GM12878 (cell line): ENCODE data around the gene FILIP1L. TPM values are rescaled to one million over a fixed set of nuclear protein-coding genes. Genes with fewer than 3 reads are reported as not detected.

Experiments used
- ATAC-seq: fragments of 200-7000 bp; cut with Tn5 transposase; 3 replicates; pipeline ENCODE4 v1.9.1; 2020; ENCODE audit warnings: mild to moderate bottlenecking, moderate library complexity
- BruUV-seq: library from RNA; stranded (reverse); fragments of 400-500 nt; replicated peaks from 2 replicates; lab custom pipeline; 2021; lab: Mats Ljungman, UMichigan
- CTCF ChIA-PET: fragments of 300-600 bp; sonication (Branson Sonifier 250); formaldehyde crosslinking; extraction: SDS; loops from one replicate; lab custom pipeline; 2021; ENCODE audit warnings: inconsistent platforms; lab: Yijun Ruan, JAX
- POLR2A ChIA-PET: fragments of 350-600 bp; formaldehyde crosslinking; extraction: SDS; loops from one replicate; lab custom pipeline; 2021; ENCODE audit warnings: inconsistent platforms; lab: Charles Lee
- RAD21 ChIA-PET: fragments of 300-600 bp; sonication (Branson Sonifier 250); formaldehyde crosslinking; loops from one replicate; lab custom pipeline; 2023; ENCODE audit warnings: antibody characterized with exemption; ENCODE audit not compliant: unreplicated experiment; lab: Charles Lee
- SMC1A ChIA-PET: fragments of 300-600 bp; sonication (Branson Sonifier 250); formaldehyde crosslinking; loops from one replicate; lab custom pipeline; 2023; ENCODE audit not compliant: unreplicated experiment, uncharacterized antibody; lab: Charles Lee
- DNase-seq: peaks from one replicate; pipeline ENCODE4 v3.0.0-alpha.2; 2011; ENCODE audit warnings: low read depth, low spot score
- FAIRE-seq: peaks from 3 replicates; lab custom pipeline; 2011; peaks lifted over from hg19 to GRCh38; lab: Jason Lieb, UNC
- H2AFZ ChIP-seq: 2 replicates; pipeline ENCODE4 v1.6.0; 2011; ENCODE audit warnings: low read depth, low read length, control low read depth; ENCODE audit not compliant: control insufficient read depth
- H3K27ac ChIP-seq: 2 replicates; pipeline ENCODE4 v1.5.1; 2011; ENCODE audit warnings: control low read depth; ENCODE audit not compliant: control insufficient read depth, insufficient read depth
- H3K27me3 ChIP-seq, 2 experiments: replicated peaks in 1 of 2; 2 replicates each; pipeline versions ENCODE4 v1.6.0 to v1.6.1; 2011; ENCODE audit warnings: low read length in 1 of 2; ENCODE audit not compliant: control insufficient read depth in 2 of 2, insufficient read depth in 2 of 2
- H3K36me3 ChIP-seq, 2 experiments: 2 replicates each; pipeline ENCODE4 v1.5.1; 2011; ENCODE audit warnings: low read length in 1 of 2; ENCODE audit not compliant: control insufficient read depth in 2 of 2, insufficient read depth in 2 of 2
- H3K4me1 ChIP-seq: 2 replicates; pipeline ENCODE4 v1.6.1; 2011; ENCODE audit warnings: mild to moderate bottlenecking, low read length, moderate library complexity, mixed read lengths; ENCODE audit not compliant: control insufficient read depth, insufficient read depth
- H3K4me2 ChIP-seq: 2 replicates; pipeline ENCODE4 v1.6.0; 2011; ENCODE audit warnings: control low read depth; ENCODE audit not compliant: control insufficient read depth, insufficient read depth
- H3K4me3 ChIP-seq: fragments of 200-600 bp; sonication (generic); 2 replicates; pipeline ENCODE4 v1.5.1; 2016
- H3K79me2 ChIP-seq: 2 replicates; pipeline ENCODE4 v1.6.0; 2011; ENCODE audit warnings: low read length; ENCODE audit not compliant: control insufficient read depth, insufficient read depth
- H3K9ac ChIP-seq: 2 replicates; pipeline ENCODE4 v1.8.0; 2011; ENCODE audit warnings: low read length, control low read depth, mixed read lengths; ENCODE audit not compliant: control insufficient read depth, insufficient read depth
- H3K9me3 ChIP-seq: replicated peaks from 3 replicates; pipeline ENCODE4 v1.5.1; 2011; ENCODE audit warnings: mild to moderate bottlenecking, low read length; ENCODE audit not compliant: control insufficient read depth, insufficient read depth
- H4K20me1 ChIP-seq: 2 replicates; pipeline ENCODE4 v1.6.0; 2011; ENCODE audit not compliant: control insufficient read depth, insufficient read depth
- BCL3 ChIP-seq: IDR thresholded peaks from 2 replicates; pipeline ENCODE4 v1.6.1; 2011; ENCODE audit warnings: borderline replicate concordance, low read depth, mild to moderate bottlenecking, moderate library complexity, low read length; ENCODE audit not compliant: insufficient read depth, poor library complexity, severe bottlenecking
- CHD1 ChIP-seq: IDR thresholded peaks from 2 replicates; pipeline ENCODE4 v1.6.1; 2012; ENCODE audit warnings: low read depth, low read length, improper control_type of control experiment
- CREM ChIP-seq: IDR thresholded peaks from 2 replicates; pipeline ENCODE4 v1.6.1; 2014; ENCODE audit warnings: antibody characterized with exemption, low read depth
- EED ChIP-seq: sonication (generic); IDR thresholded peaks from 2 replicates; pipeline ENCODE4 v1.6.1; 2016; ENCODE audit warnings: antibody characterized with exemption, low read depth
- EGR1 ChIP-seq, 2 experiments: IDR thresholded peaks; 1 replicate in 1 of 2; 2 replicates in 1 of 2; pipeline ENCODE4 v1.6.1; 2011 to 2012; ENCODE audit warnings: low read depth in 2 of 2, low read length in 2 of 2, borderline replicate concordance in 1 of 2, mild to moderate bottlenecking in 1 of 2, moderate library complexity in 1 of 2
- HDGF ChIP-seq: fragments of 450-650 bp; IDR thresholded peaks from 2 replicates; pipeline ENCODE4 v1.6.1; 2016; ENCODE audit warnings: antibody characterized with exemption
- IRF5 ChIP-seq: fragments of 450-650 bp; IDR thresholded peaks from 2 replicates; pipeline ENCODE4 v1.6.1; 2017; ENCODE audit warnings: borderline replicate concordance
- JUNB ChIP-seq: IDR thresholded peaks from 2 replicates; pipeline ENCODE4 v1.6.1; 2016; ENCODE audit warnings: antibody characterized with exemption, mild to moderate bottlenecking
- MYB ChIP-seq: fragments of 150-350 bp; IDR thresholded peaks from 2 replicates; pipeline ENCODE4 v1.6.1; 2014; ENCODE audit warnings: mild to moderate bottlenecking, low read depth, low read length, borderline replicate concordance
- RB1 ChIP-seq: fragments of 450-650 bp; formaldehyde crosslinking; IDR thresholded peaks from 2 replicates; pipeline ENCODE4 v1.6.1; 2017; ENCODE audit warnings: mild to moderate bottlenecking, borderline replicate concordance
- RFX5 ChIP-seq: IDR thresholded peaks from 2 replicates; pipeline ENCODE4 v1.6.1; 2011; ENCODE audit warnings: low read depth, low read length, improper control_type of control experiment
- STAT1 ChIP-seq: fragments of 450-650 bp; conservative IDR thresholded peaks from 2 replicates; pipeline ENCODE4 v1.6.1; 2014; ENCODE audit warnings: antibody characterized with exemption, mild to moderate bottlenecking
- TCF12 ChIP-seq: IDR thresholded peaks from 2 replicates; pipeline ENCODE4 v1.6.1; 2011; ENCODE audit warnings: low read depth, mild to moderate bottlenecking, low read length
- TCF3 ChIP-seq: IDR thresholded peaks from 2 replicates; pipeline ENCODE4 v1.6.1; 2012; ENCODE audit warnings: low read depth, mild to moderate bottlenecking, low read length, borderline replicate concordance; ENCODE audit not compliant: insufficient read depth
- USF2 ChIP-seq: IDR thresholded peaks from 2 replicates; pipeline ENCODE4 v1.6.1; 2011; ENCODE audit warnings: low read depth, low read length, improper control_type of control experiment, borderline replicate concordance
- WGBS: methylation state at CpG from one replicate; pipeline ENCODE4 v1.1.6; 2016; ENCODE audit warnings: low lambda C conversion rate; ENCODE audit not compliant: insufficient replicate concordance, insufficient coverage; ENCODE audit errors: missing lambda C conversion rate; 5-methylcytosine and 5-hydroxymethylcytosine counted together
- in situ Hi-C: fragments of 300-500 bp; cut with MboI; formaldehyde crosslinking; loops from 9 replicates; pipeline ENCODE4 v1.14.3; 2018; ENCODE audit warnings: mixed read lengths
- intact Hi-C: fragments of 100-400 bp; cut with micrococcal nuclease; formaldehyde crosslinking; loops from one replicate; pipeline ENCODE4 v1.14.2; 2022; ENCODE audit not compliant: unreplicated experiment
- polyA plus RNA-seq, 11 experiments: library from polyadenylated mRNA; depleted of rRNA in 4 of 11; unstranded in 6 of 11; stranded (reverse) in 5 of 11; fragments of >200 nt; fragmentation: Nextera tagmentation in 4 of 11; fragmentation: Illumina TruSeq in 1 of 11; extraction: Ambion mirVana in 4 of 11; extraction: Trizol in 1 of 11; gene quantifications; 1 replicate in 1 of 11; 2 replicates in 10 of 11; pipeline versions ENCODE4 v1.2.1 to v1.2.3, GENCODE V29; 2011 to 2016; ENCODE audit warnings: inconsistent platforms in 2 of 11, missing spikeins in 2 of 11, low read depth in 1 of 11
- total RNA-seq, 4 experiments: library from RNA; depleted of rRNA in 3 of 4; stranded (reverse); fragments of >200 nt in 3 of 4; fragmentation: Illumina TruSeq in 1 of 4; extraction: Trizol in 1 of 4; gene quantifications; 2 replicates each; pipeline versions ENCODE4 v1.2.1 to v1.2.3, GENCODE V29; 2013 to 2021
- TF ChIP-seq, protein P1 (sequence below): IDR thresholded peaks from 2 replicates; pipeline ENCODE4 v1.6.1; 2011; ENCODE audit warnings: low read depth, mild to moderate bottlenecking, low read length, moderate library complexity, borderline replicate concordance; ENCODE audit errors: extremely low read depth

The FILIP1L gene
- total and polyA plus RNA-seq, 10 of the 15 experiments (the other 5 are each of a cell fraction or from before 2014, with no cell fraction given) = 0.24 to 6.1 (median 3.5) TPM

GRCh38 chr3:100075851-100076730, 38.2 kb downstream of the FILIP1L start (continued):
- TF ChIP-seq BCL3 (no peak), HDGF (no peak), CHD1 (no peak), CREM (no peak), JUNB (no peak), RB1 (no peak), USF2 (no peak), RFX5 (no peak)

DNA sequence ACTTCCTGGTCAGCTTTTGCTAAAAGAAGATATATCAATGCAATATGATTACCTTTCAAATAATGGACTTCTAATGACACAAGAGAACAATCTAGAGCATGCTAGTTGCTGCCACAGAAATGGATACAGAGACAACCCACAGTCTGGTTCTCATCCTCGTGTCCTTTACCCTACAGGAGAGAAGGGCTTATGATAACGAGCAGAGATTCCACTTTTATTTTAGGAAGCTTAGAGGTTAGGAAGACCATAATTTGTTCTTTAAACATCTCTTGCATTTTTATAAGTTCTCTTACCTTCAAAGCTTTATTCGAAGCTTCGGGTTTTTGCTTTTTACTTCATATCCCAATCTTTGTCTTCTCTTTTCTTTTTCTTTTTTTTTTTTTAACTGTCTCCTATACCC, 39.1 kb downstream of the FILIP1L start:
- RAD21 ChIA-PET = interaction anchor here (1.0 to 2.4 kb wide), 4 partner anchors 29 to 185 kb away, joined by 3 to 12 read pairs (median 3); partner anchors contain the start of gene TBC1D23
- TF ChIP-seq TCF12 = no peak
- TF ChIP-seq RB1 = no peak
- TF ChIP-seq EED = no peak
- TF ChIP-seq, protein P1, sequence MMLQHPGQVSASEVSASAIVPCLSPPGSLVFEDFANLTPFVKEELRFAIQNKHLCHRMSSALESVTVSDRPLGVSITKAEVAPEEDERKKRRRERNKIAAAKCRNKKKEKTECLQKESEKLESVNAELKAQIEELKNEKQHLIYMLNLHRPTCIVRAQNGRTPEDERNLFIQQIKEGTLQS = no peak
- TF ChIP-seq IRF5 = no peak
- TF ChIP-seq EGR1 (IDR thresholded peaks at IDR 0.05; ENCODE audit: borderline replicate concordance in 1 of 2, low read depth in 2 of 2, low read length in 2 of 2) = no peak
- no peak for TF ChIP-seq TCF3
- no peak for TF ChIP-seq STAT1
- no peak for TF ChIP-seq MYB
- no peak for DNase-seq
- Histone ChIP-seq H3K4me2 (no peak overlapping the region), H3K9me3 (no peaks in the 10 kb centered on the region; the same call in 2 of the 3 replicates), H3K9ac (no peak overlapping the region), H3K4me3 (no peak overlapping the region), H3K27ac (no peak overlapping the region), H3K36me3 (no peaks in the 10 kb centered on the region), H3K79me2 (no peaks in the 10 kb centered on the region), H3K27me3 (no peaks in the 10 kb centered on the region), H2AFZ (no peak overlapping the region), H3K4me1 (peaks cover 21% of the 10 kb centered on the region), H4K20me1 (no peaks in the 10 kb centered on the region)
- BruUV-seq = no TSS peak
- SMC1A ChIA-PET = interaction anchor here (0.7 to 4.4 kb wide), 6 partner anchors 10 to 179 kb away, joined by 3 to 31 read pairs (median 4); no protein-coding TSS in a partner anchor
- no peak for FAIRE-seq
- in situ Hi-C loops (no loop called here), intact Hi-C loops (no loop called here)
- WGBS = 87% methylated on average over 4 of the region's 4 CpGs
- no peak for ATAC-seq
- CTCF ChIA-PET = interaction anchor here (0.6 to 4.8 kb wide), 7 partner anchors 10 to 243 kb away, joined by 3 to 29 read pairs (median 6); no protein-coding TSS in a partner anchor
- POLR2A ChIA-PET = no interaction called here
